Measurements from ENCODE around the gene ZMYND19.
"Not testable (repeated sequence)": the region's sequence is repeated elsewhere in the genome, so short reads cannot be mapped to it uniquely, and the experiment has no call there.

ZMYND19 gene

GRCh38 chr9:137598943-137599342, 8.6 kb upstream of the ZMYND19 start:
- H3K4me3 ChIP-seq (ENCODE audit: control insufficient read depth, low read depth, low read length) = no peak overlapping the region
- TF ChIP-seq CTCF (conservative IDR thresholded peaks at IDR 0.05; ENCODE audit: control insufficient read depth, insufficient read depth, low read depth, low read length) = no peak
- DNase-seq (ENCODE audit: low read depth) = no peak

- DNase-seq (ENCODE audit: low read depth) = not testable (repeated sequence)
These were observed 6.3 kb upstream of the ZMYND19 start for GRCh38 chr9:137596577-137596976.

GRCh38 chr9:137593176-137593575, 2.9 kb upstream of the ZMYND19 start:
- DNase-seq (ENCODE audit: low read depth) = no peak
- H3K4me3 ChIP-seq (ENCODE audit: control insufficient read depth, low read depth, low read length) = no peak overlapping the region
- no peak for TF ChIP-seq CTCF (conservative IDR thresholded peaks at IDR 0.05; ENCODE audit: control insufficient read depth, insufficient read depth, low read depth, low read length)

More at GRCh38 chr9:137596577-137596976, 6.3 kb upstream of the ZMYND19 start:
- H3K4me3 ChIP-seq (ENCODE audit: control insufficient read depth, low read depth, low read length) = not testable (repeated sequence)

- no peak for TF ChIP-seq CTCF (conservative IDR thresholded peaks at IDR 0.05; ENCODE audit: control insufficient read depth, insufficient read depth, low read depth, low read length)
- H3K4me3 ChIP-seq (ENCODE audit: control insufficient read depth, low read depth, low read length) = no peak overlapping the region
- DNase-seq (ENCODE audit: low read depth) = no peak
These were observed 2.5 kb upstream of the ZMYND19 start for GRCh38 chr9:137592767-137593166.

GRCh38 chr9:137590123-137590468, 216 bp downstream of the ZMYND19 start:
- peak overlapping the region; percentile 67 for H3K4me3 ChIP-seq (ENCODE audit: control insufficient read depth, low read depth, low read length)
- no peak for TF ChIP-seq CTCF (conservative IDR thresholded peaks at IDR 0.05; ENCODE audit: control insufficient read depth, insufficient read depth, low read depth, low read length)
- DNase-seq (ENCODE audit: low read depth) = no peak

- peak overlapping the region; percentile 67 for H3K4me3 ChIP-seq (ENCODE audit: control insufficient read depth, low read depth, low read length)
- no peak for TF ChIP-seq CTCF (conservative IDR thresholded peaks at IDR 0.05; ENCODE audit: control insufficient read depth, insufficient read depth, low read depth, low read length)
- no peak for DNase-seq (ENCODE audit: low read depth)
These were observed 730 bp downstream of the ZMYND19 start for GRCh38 chr9:137589441-137590122.

- TF ChIP-seq CTCF (conservative IDR thresholded peaks at IDR 0.05; ENCODE audit: control insufficient read depth, insufficient read depth, low read depth, low read length) = no peak
- DNase-seq (ENCODE audit: low read depth) = peak; percentile 30
- peak overlapping the region; percentile 67 for H3K4me3 ChIP-seq (ENCODE audit: control insufficient read depth, low read depth, low read length)
These were observed 1.4 kb downstream of the ZMYND19 start for GRCh38 chr9:137588891-137589290.
